ENCODE measurements around the gene FGF11. TPM values are rescaled to one million over a fixed set of nuclear protein-coding genes. Genes with fewer than 3 reads are reported as not detected.

Gene FGF11
- total and polyA plus RNA-seq, 2 of the 13 experiments (the other 11 are each of a cell fraction or from before 2014, with no cell fraction given), result 0.20 to 7.6 TPM

DNA sequence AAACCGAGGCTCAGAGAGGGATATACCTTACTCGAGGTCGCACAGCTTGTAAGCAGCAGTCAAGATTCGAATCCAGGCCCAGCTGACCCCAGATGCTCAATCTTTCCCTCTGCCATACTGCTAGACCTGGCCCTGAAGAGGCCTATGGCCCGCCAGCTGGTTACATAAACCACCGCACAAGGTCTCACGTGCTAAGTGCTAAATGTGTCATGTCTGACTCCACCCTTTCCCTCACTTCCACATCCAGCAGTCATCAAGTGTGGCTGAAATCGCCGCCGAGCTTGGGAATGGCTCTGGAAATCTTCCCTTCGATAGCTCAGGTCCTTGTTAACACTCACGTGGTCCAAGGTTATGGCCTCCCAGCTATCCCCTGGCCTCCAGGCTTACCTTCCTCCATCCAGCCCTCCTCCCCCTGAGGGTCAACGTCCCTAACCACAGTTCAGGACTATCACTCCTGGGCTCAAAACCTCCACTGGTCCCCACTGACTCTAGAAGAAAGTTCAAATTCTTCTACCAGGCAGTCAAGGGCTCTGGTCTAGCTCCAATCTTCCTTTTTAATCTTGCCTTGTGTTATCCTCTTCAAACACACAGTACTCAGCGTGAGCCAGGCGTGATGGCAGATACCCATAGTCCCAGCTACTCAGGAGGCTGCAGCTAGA, 36.6 kb downstream of the FGF11 start (continued):
- TF ChIP-seq, protein P1, sequence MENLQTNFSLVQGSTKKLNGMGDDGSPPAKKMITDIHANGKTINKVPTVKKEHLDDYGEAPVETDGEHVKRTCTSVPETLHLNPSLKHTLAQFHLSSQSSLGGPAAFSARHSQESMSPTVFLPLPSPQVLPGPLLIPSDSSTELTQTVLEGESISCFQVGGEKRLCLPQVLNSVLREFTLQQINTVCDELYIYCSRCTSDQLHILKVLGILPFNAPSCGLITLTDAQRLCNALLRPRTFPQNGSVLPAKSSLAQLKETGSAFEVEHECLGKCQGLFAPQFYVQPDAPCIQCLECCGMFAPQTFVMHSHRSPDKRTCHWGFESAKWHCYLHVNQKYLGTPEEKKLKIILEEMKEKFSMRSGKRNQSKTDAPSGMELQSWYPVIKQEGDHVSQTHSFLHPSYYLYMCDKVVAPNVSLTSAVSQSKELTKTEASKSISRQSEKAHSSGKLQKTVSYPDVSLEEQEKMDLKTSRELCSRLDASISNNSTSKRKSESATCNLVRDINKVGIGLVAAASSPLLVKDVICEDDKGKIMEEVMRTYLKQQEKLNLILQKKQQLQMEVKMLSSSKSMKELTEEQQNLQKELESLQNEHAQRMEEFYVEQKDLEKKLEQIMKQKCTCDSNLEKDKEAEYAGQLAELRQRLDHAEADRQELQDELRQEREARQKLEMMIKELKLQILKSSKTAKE (CRISPR knock-in tag; IDR thresholded peaks at IDR 0.05; ENCODE audit: borderline replicate concordance), result no peak
- TF ChIP-seq SALL1 (CRISPR knock-in tag; IDR thresholded peaks at IDR 0.05), result peak; percentile 15; the same call in 1 of the 2 replicates
- TF ChIP-seq, protein P2, sequence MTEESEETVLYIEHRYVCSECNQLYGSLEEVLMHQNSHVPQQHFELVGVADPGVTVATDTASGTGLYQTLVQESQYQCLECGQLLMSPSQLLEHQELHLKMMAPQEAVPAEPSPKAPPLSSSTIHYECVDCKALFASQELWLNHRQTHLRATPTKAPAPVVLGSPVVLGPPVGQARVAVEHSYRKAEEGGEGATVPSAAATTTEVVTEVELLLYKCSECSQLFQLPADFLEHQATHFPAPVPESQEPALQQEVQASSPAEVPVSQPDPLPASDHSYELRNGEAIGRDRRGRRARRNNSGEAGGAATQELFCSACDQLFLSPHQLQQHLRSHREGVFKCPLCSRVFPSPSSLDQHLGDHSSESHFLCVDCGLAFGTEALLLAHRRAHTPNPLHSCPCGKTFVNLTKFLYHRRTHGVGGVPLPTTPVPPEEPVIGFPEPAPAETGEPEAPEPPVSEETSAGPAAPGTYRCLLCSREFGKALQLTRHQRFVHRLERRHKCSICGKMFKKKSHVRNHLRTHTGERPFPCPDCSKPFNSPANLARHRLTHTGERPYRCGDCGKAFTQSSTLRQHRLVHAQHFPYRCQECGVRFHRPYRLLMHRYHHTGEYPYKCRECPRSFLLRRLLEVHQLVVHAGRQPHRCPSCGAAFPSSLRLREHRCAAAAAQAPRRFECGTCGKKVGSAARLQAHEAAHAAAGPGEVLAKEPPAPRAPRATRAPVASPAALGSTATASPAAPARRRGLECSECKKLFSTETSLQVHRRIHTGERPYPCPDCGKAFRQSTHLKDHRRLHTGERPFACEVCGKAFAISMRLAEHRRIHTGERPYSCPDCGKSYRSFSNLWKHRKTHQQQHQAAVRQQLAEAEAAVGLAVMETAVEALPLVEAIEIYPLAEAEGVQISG (CRISPR knock-in tag; IDR thresholded peaks at IDR 0.05), result 0 out of 2 replicates have a peak, but pooled peaks have one; percentile 38
- peak; percentile 87 for TF ChIP-seq BHLHE40 (IDR thresholded peaks at IDR 0.05; ENCODE audit: low read length)
- no peak for TF ChIP-seq SP140L (CRISPR knock-in tag; IDR thresholded peaks at IDR 0.05; ENCODE audit: borderline replicate concordance)
- TF ChIP-seq, protein P3, sequence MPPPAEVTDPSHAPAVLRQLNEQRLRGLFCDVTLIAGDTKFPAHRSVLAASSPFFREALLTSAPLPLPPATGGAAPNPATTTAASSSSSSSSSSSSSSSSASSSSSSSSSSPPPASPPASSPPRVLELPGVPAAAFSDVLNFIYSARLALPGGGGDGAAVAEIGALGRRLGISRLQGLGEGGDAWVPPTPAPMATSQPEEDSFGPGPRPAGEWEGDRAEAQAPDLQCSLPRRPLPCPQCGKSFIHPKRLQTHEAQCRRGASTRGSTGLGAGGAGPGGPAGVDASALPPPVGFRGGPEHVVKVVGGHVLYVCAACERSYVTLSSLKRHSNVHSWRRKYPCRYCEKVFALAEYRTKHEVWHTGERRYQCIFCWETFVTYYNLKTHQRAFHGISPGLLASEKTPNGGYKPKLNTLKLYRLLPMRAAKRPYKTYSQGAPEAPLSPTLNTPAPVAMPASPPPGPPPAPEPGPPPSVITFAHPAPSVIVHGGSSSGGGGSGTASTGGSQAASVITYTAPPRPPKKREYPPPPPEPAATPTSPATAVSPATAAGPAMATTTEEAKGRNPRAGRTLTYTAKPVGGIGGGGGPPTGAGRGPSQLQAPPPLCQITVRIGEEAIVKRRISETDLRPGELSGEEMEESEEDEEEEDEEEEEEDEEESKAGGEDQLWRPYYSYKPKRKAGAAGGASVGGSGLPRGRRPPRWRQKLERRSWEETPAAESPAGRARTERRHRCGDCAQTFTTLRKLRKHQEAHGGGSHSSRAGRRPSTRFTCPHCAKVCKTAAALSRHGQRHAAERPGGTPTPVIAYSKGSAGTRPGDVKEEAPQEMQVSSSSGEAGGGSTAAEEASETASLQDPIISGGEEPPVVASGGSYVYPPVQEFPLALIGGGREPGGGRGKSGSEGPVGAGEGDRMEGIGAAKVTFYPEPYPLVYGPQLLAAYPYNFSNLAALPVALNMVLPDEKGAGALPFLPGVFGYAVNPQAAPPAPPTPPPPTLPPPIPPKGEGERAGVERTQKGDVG (CRISPR knock-in tag; IDR thresholded peaks at IDR 0.05; ENCODE audit: borderline replicate concordance), result no peak
- TF ChIP-seq, protein P4, sequence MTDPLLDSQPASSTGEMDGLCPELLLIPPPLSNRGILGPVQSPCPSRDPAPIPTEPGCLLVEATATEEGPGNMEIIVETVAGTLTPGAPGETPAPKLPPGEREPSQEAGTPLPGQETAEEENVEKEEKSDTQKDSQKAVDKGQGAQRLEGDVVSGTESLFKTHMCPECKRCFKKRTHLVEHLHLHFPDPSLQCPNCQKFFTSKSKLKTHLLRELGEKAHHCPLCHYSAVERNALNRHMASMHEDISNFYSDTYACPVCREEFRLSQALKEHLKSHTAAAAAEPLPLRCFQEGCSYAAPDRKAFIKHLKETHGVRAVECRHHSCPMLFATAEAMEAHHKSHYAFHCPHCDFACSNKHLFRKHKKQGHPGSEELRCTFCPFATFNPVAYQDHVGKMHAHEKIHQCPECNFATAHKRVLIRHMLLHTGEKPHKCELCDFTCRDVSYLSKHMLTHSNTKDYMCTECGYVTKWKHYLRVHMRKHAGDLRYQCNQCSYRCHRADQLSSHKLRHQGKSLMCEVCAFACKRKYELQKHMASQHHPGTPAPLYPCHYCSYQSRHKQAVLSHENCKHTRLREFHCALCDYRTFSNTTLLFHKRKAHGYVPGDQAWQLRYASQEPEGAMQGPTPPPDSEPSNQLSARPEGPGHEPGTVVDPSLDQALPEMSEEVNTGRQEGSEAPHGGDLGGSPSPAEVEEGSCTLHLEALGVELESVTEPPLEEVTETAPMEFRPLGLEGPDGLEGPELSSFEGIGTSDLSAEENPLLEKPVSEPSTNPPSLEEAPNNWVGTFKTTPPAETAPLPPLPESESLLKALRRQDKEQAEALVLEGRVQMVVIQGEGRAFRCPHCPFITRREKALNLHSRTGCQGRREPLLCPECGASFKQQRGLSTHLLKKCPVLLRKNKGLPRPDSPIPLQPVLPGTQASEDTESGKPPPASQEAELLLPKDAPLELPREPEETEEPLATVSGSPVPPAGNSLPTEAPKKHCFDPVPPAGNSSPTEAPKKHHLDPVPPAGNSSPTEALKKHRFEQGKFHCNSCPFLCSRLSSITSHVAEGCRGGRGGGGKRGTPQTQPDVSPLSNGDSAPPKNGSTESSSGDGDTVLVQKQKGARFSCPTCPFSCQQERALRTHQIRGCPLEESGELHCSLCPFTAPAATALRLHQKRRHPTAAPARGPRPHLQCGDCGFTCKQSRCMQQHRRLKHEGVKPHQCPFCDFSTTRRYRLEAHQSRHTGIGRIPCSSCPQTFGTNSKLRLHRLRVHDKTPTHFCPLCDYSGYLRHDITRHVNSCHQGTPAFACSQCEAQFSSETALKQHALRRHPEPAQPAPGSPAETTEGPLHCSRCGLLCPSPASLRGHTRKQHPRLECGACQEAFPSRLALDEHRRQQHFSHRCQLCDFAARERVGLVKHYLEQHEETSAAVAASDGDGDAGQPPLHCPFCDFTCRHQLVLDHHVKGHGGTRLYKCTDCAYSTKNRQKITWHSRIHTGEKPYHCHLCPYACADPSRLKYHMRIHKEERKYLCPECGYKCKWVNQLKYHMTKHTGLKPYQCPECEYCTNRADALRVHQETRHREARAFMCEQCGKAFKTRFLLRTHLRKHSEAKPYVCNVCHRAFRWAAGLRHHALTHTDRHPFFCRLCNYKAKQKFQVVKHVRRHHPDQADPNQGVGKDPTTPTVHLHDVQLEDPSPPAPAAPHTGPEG (CRISPR knock-in tag; IDR thresholded peaks at IDR 0.05), result no peak
- TF ChIP-seq, protein P5, sequence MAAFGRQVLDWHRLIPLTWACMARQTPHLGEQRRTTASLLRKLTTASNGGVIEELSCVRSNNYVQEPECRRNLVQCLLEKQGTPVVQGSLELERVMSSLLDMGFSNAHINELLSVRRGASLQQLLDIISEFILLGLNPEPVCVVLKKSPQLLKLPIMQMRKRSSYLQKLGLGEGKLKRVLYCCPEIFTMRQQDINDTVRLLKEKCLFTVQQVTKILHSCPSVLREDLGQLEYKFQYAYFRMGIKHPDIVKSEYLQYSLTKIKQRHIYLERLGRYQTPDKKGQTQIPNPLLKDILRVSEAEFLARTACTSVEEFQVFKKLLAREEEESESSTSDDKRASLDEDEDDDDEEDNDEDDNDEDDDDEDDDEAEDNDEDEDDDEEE (CRISPR knock-in tag; IDR thresholded peaks at IDR 0.05), result no peak
- no peak for TF ChIP-seq HNRNPH1 (optimal IDR thresholded peaks at IDR 0.05; ENCODE audit: low read depth, low read length)
- TF ChIP-seq, protein P6, sequence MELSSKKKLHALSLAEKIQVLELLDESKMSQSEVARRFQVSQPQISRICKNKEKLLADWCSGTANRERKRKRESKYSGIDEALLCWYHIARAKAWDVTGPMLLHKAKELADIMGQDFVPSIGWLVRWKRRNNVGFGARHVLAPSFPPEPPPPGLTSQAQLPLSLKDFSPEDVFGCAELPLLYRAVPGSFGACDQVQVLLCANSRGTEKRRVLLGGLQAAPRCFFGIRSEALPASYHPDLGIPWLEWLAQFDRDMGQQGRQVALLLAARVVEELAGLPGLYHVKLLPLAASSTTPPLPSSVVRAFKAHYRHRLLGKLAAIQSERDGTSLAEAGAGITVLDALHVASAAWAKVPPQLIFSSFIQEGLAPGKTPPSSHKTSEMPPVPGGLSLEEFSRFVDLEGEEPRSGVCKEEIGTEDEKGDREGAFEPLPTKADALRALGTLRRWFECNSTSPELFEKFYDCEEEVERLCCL (CRISPR knock-in tag; IDR thresholded peaks at IDR 0.05; ENCODE audit: borderline replicate concordance), result no peak

Data from HepG2 (cell line).